ENCODE data around the gene IGSF9B. TPM values are rescaled to one million over a fixed set of nuclear protein-coding genes. Genes with fewer than 3 reads are reported as not detected.
"Not testable (repeated sequence)": the region's sequence is repeated elsewhere in the genome, so short reads cannot be mapped to it uniquely, and the experiment has no call there.

The IGSF9B gene
- total and polyA plus RNA-seq, 9 of the 15 experiments (the other 6 are each of a cell fraction or from before 2014, with no cell fraction given) = 0.09 TPM; not detected in 8

DNA sequence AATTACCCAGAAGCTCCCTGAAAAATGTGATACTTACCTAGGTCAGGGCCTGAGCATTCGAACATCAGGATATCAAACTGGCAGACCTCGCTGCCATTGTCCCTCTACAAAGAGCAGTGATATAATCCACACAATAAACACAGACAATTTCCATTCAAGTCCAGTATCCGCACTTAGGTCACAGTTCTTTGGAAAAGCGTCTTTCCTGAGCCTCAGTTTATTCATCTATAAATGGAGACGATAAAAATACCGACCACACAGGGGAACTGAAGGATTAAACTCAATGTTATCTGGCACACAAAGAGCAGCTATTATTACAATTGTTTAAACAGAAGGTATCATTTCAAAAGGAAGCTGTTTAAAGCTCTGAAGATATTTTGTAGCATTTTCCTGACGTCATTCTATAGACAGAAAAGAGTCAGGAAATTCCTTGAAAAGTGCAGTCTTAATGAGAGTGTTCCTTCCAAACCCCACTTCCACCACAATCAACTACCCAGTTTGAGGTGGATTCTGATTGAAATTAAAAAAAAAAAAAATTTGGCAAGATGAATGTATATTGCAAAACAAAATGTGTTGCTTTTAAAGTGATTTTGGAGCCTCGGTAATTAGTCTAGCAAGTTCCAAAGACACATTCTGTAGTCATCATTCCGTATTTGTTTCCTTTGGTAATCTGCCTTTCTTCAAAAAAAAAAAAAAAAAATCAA lies 47.2 kb upstream of the IGSF9B start:
- H3K79me2 ChIP-seq (ENCODE audit: control insufficient read depth, insufficient read depth, low read length) = no peaks in the 10 kb centered on the region
- no peaks in the 10 kb centered on the region; a peak in 1 of 5 replicates for H3K4me1 ChIP-seq (replicated peaks in 1 of 2; ENCODE audit: control insufficient read depth in 2 of 2, insufficient read depth in 2 of 2, low read length in 2 of 2)
- ATAC-seq (no peak), FAIRE-seq (no peak), DNase-seq (ENCODE audit: extremely low read depth in 1 of 4, low spot score in 3 of 4) (no peak)
- BruUV-seq (replicated peaks) = no TSS peak
- no peak for TF ChIP-seq FOXP1 (CRISPR knock-in tag; IDR thresholded peaks at IDR 0.05)
- TF ChIP-seq ETV6 (IDR thresholded peaks at IDR 0.05; ENCODE audit: borderline replicate concordance in 1 of 2, low read depth in 2 of 2, low read length in 1 of 2) = no peak
- no peak for TF ChIP-seq ETV6 (CRISPR knock-in tag; IDR thresholded peaks at IDR 0.05; ENCODE audit: borderline replicate concordance)
- TF ChIP-seq ZC3H4 (CRISPR knock-in tag; IDR thresholded peaks at IDR 0.05; ENCODE audit: borderline replicate concordance) = no peak
- peaks cover 12 to 28% of the 10 kb centered on the region in 2 experiments; a peak in 4 of 5 replicates for H3K27me3 ChIP-seq (ENCODE audit: control insufficient read depth in 2 of 2, insufficient read depth in 2 of 2, low read length in 2 of 2)
- H3K9me1 ChIP-seq (ENCODE audit: control insufficient read depth, insufficient read depth, low read length) = no peaks in the 10 kb centered on the region
- under 1% methylated on average over 9 of the region's 9 CpGs for WGBS (ENCODE audit: insufficient coverage, low coverage, missing lambda C conversion rate)
- no peak overlapping the region for H3K4me2 ChIP-seq (ENCODE audit: insufficient read depth, low read length)
- intact Hi-C loops (cut with micrococcal nuclease) = no loop called here
- no peaks in the 10 kb centered on the region for H4K20me1 ChIP-seq (replicated peaks; ENCODE audit: control insufficient read depth, insufficient read depth, low read length)
- CTCF ChIA-PET (ENCODE audit: low intra/inter-chr PET ratio) = interaction anchor here (0.6 kb wide), 1 partner anchor 568 kb away, joined by 9 read pairs; no protein-coding TSS in a partner anchor
- POLR2A ChIA-PET = no interaction called here
- no peaks in the 10 kb centered on the region for H3K36me3 ChIP-seq (ENCODE audit: control insufficient read depth, insufficient read depth, low read length)
- H3K4me3 ChIP-seq = no peak overlapping the region
- in situ Hi-C loops (cut with MboI) = no loop called here
- H3K9ac ChIP-seq (ENCODE audit: insufficient read depth in 1 of 2, low read depth in 2 of 2, low read length in 2 of 2) = no peak overlapping the region
- H2AFZ ChIP-seq (ENCODE audit: low read depth, low read length) = no peak overlapping the region
- H3K27ac ChIP-seq (ENCODE audit: extremely low read depth, low read depth, low read length) = no peak overlapping the region
- no peaks in the 10 kb centered on the region for H3K9me3 ChIP-seq (replicated peaks; ENCODE audit: control insufficient read depth, insufficient read depth, low read depth, low read length)

DNA sequence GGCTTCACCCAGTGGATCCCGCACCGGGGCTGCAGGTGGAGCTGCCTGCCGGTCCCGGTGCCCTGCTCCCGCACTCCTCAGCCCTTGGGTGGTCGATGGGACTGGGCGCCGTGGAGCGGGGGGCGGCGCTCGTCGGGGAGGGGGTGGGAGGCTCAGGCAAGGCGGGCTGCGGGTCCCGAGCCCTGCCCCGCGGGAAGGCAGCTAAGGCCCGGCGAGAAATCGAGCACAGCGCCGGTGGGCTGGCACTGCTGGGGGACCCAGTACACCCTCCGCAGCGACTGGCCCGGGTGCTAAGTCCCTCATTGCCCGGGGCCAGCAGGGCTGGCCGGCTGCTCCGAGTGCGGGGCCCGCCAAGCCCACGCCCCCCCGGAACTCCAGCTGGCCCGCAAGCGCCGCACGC lies 46.1 kb upstream of the IGSF9B start:
- H3K9me3 ChIP-seq (replicated peaks; ENCODE audit: control insufficient read depth, insufficient read depth, low read depth, low read length); H3K4me3 ChIP-seq; in situ Hi-C loops (cut with MboI); H3K4me1 ChIP-seq (replicated peaks in 1 of 2; ENCODE audit: control insufficient read depth in 2 of 2, insufficient read depth in 2 of 2, low read length in 2 of 2); H3K27ac ChIP-seq (ENCODE audit: extremely low read depth, low read depth, low read length); H3K79me2 ChIP-seq (ENCODE audit: control insufficient read depth, insufficient read depth, low read length); DNase-seq (ENCODE audit: extremely low read depth in 1 of 4, low spot score in 3 of 4); H3K9ac ChIP-seq (ENCODE audit: insufficient read depth in 1 of 2, low read depth in 2 of 2, low read length in 2 of 2); H3K9me1 ChIP-seq (ENCODE audit: control insufficient read depth, insufficient read depth, low read length); BruUV-seq (replicated peaks); CTCF ChIA-PET (ENCODE audit: low intra/inter-chr PET ratio); POLR2A ChIA-PET; H2AFZ ChIP-seq (ENCODE audit: low read depth, low read length); H4K20me1 ChIP-seq (replicated peaks; ENCODE audit: control insufficient read depth, insufficient read depth, low read length); H3K4me2 ChIP-seq (ENCODE audit: insufficient read depth, low read length); intact Hi-C loops (cut with micrococcal nuclease); ATAC-seq; FAIRE-seq; H3K36me3 ChIP-seq (ENCODE audit: control insufficient read depth, insufficient read depth, low read length): not testable (repeated sequence)
- H3K27me3 ChIP-seq (ENCODE audit: control insufficient read depth in 2 of 2, insufficient read depth in 2 of 2, low read length in 2 of 2) = peaks cover 7 to 24% of the 10 kb centered on the region in 2 experiments; a peak in 4 of 5 replicates
- 5% methylated on average over 25 of the region's 37 CpGs for WGBS (ENCODE audit: insufficient coverage, low coverage, missing lambda C conversion rate)
